Epithelial cell of prostate (primary cell): Measurements from ENCODE around the gene NXPH3.
"Not testable (repeated sequence)": the region's sequence is repeated elsewhere in the genome, so short reads cannot be mapped to it uniquely, and the experiment has no call there.

Experiments
- DNase-seq: peaks from one replicate; pipeline ENCODE4 v3.0.0-alpha.2; 2011; ENCODE audit warnings: low read depth, low spot score
- H3K27ac ChIP-seq: fragments of 450-650 bp; 2 replicates; pipeline ENCODE4 v1.5.1; 2017; ENCODE audit warnings: mild to moderate bottlenecking

The NXPH3 gene

GRCh38 chr17:49575679-49576087 lies at the start of gene NXPH3:
Gene NXPH3, plus strand, starts transcription at chr17:49575871. Its CDS starts 349 bp downstream, at chr17:49576220.
- no peak within 1 kb of the TSS for H3K27ac ChIP-seq
- no peak for DNase-seq

GRCh38 chr17:49527927-49528651 lies 47.6 kb upstream of the NXPH3 start:
- H3K27ac ChIP-seq: no peak overlapping the region
- no peak for DNase-seq

- no peak overlapping the region for H3K27ac ChIP-seq
- DNase-seq: no peak
Measured at GRCh38 chr17:49528966-49529365, 46.7 kb upstream of the NXPH3 start.

DNA sequence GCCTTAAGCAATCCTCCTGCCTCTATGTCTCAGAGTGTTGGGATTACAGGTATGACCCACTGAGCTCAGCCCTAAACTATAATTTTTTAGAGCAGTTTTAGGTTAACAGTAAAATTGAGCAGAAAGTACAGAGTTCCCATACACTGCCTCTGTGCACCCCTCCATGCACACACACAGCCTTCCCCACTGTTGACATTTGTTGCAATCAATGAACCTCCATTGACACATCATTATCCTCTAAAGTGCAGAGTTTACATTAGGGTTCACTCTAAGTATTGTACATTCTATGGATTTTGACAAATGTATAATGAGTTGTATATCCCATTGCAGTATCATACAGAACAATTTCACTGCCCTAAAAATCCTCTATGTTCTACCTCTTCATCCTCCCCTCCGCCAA lies 45.6 kb upstream of the NXPH3 start:
- H3K27ac ChIP-seq: no peak overlapping the region
- no peak for DNase-seq

DNA sequence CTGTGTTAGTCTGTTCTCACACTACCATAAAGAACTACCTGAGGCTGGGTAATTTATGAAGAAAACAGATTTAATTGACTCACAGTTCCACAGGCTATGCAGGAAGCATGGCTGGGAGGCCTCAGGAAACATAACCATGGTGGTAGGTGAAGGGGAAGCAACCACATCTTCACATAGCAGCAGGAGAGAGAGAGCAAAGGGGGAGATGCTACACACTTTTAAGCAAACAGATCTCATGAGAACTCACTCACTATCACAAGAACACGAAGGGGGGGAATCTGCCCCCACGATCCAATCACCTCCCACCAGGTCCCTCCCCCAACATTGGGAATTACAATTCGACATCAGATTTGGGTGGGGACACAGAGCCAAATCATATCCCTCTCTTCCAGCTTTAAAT lies 31.8 kb upstream of the NXPH3 start:
- DNase-seq: no peak
- no peak overlapping the region for H3K27ac ChIP-seq

GRCh38 chr17:49545007-49545660 lies 30.5 kb upstream of the NXPH3 start:
- no peak overlapping the region for H3K27ac ChIP-seq
- DNase-seq: no peak

DNA sequence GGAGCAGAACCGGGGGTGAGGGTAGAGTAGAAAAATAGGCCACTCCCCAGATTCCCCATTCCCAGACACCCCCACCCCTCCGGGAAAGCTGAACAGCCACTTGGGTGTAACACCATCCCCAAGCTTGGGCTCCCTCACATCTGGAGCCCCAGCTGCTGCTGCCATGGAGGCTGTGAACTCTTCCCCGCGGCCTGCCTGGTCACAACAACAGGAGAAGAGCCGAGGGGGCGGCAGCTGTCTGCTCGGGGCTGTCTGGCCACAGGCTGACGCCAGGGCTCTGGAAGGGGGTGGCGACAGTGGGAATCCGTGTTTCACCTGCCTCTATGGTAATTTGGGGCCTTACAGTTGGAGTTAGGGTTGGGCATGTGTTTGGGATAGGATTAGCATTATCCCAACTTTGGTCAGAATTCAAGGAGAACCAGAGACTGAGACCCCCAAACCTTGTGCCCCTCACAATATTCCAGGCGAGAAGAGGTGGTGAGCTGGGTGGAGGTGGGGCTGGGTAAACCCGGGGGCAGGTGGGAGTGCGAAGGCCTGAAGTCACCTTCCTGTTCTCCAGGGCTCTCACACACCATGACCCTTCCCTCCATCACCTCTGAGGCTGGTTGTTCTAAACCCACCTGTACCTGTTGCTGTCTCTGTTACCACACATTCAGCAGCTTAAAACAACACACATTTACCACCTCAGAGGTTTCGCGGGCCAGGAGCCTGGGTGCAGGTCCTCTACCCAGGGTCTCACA lies 29.7 kb upstream of the NXPH3 start:
- no peak overlapping the region for H3K27ac ChIP-seq
- no peak for DNase-seq

DNA sequence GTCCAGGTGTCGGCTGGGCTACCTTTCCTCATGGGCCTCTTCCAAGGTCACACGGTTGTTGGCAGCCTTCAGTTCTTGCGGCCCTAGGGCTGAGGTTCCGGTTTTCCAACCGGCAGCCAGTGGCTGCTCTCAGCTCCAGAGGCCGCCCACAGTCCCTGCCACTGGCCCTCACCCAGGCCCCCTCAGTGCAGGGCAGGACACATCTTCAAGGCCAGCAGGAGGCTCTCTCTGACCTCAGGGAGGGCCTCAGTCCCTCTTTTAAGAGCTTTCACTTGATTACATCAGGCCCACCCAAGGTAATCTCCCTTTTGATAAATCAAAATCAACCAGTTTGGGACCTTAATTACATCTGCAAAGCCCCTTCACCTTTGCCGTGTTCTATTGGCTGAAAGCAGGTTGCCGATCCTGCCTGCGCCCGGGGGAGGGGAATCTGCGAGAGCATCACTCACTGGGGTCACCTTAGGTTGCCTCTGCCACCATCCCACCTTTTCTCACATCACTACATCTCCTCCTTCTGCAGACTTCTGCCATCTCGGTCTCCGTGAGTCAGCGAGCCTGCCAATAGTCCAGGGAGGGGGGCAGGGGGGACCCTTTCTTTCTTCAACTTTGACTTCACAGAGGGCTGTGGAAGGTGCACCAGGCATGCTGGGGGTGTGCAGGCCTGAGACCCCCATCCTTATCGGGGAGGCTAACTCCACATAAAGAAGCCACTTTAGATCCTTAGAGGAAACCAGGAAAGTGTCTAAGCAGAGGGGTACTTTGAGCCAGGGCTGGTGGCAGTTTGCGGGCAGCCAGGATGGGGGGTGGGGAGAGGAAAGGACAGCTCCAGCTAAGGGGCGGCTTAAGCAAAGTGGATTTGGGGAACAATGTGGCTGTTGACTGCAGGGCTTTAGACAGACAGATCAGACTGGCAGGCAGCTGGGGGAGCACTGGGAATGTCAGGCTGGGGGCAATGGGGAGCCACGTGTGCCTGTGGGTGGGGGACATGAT lies 28.8 kb upstream of the NXPH3 start:
- no peak for DNase-seq
- H3K27ac ChIP-seq: no peak overlapping the region

GRCh38 chr17:49547566-49547965 lies 28.1 kb upstream of the NXPH3 start:
- no peak overlapping the region for H3K27ac ChIP-seq
- DNase-seq: no peak

DNA sequence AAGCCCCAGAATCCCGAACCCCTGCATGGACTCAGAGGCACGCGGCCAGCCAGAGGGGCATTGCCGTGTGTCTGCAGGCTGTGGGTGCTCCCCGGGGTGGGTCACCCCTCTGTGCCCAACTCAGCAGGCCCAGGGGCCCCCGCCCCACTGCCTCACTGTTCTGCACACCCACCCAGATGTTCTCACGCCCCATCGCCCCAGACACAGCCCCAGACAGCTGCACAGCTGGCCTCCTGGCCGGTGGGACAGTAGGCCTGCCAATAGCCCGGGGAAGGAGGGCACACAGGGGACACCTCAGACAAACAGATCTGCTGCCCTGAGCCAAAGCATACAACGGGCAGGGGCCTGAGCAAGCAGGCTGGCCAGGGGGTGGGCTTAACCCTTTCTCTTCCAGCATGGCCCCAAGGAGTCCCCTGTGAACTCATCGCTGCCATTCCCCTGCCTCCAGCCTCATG lies 27.6 kb upstream of the NXPH3 start:
- no peak overlapping the region for H3K27ac ChIP-seq

DNA sequence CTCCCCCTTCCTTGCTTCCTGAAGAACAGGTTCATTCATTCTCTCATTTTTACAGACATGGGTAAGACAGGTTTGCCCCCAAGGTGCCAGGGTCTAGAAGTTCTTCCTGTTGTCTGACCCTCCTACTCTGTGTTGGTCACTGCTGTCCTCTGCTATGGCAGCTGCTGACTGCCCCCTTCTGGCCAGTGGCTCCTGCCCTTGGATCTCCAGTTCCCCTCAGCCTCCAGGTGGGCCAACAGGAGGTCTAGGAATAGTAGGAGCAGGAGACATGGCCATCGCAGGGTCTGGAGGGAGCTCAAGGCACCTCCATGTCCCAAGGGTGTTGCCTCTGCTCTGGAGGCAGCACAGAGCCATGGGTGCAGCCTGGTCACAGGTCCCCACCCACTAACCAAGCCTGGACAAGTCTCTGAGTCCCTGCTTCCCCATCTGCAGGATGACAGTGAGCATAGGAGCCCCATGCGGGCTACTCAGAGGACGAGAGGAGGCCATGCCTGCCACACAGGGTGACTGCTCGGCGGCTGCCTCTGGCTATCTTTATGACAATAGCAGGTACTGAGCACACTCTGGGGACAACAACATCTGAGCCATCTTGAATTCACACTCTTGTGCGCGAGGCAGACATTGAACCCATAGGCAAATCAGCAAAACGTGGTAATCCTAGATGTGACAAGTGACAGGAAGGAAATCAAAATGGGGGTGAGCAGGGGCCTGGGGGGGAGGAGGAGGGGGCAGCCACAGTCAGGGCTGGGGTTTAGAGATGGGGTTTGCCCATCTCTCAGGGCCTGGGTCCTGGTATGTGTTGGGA lies 27.0 kb upstream of the NXPH3 start:
- no peak overlapping the region for H3K27ac ChIP-seq
- peak; percentile 10 for DNase-seq

More for the DNA sequence above, 27.6 kb upstream of the NXPH3 start:
- no peak for DNase-seq

- no peak overlapping the region for H3K27ac ChIP-seq
- no peak for DNase-seq
Measured at GRCh38 chr17:49549311-49549605, 26.4 kb upstream of the NXPH3 start.

- DNase-seq: no peak
Measured at GRCh38 chr17:49549691-49550678, 25.7 kb upstream of the NXPH3 start.

DNA sequence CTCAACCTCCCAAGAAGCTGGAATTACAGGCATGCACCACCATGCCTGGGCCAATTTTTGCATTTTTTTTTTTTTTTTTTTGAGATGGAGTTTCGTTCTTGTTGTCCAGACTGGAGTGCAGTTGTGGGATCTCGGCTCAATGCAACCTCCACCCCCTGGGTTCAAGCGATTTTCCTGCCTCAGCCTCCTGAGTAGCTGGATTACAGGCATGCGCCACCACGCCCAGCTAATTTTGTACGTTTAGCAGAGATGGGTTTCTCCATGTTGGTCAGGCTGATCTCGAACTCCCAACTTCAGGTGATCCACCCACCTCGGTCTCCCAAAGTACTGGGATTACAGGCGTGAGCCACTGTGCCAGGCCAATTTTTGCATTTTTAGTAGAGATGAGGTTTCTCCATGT lies 24.9 kb upstream of the NXPH3 start:
- DNase-seq, H3K27ac ChIP-seq: not testable (repeated sequence)

More at GRCh38 chr17:49549691-49550678, 25.7 kb upstream of the NXPH3 start:
- H3K27ac ChIP-seq: no peak overlapping the region

- H3K27ac ChIP-seq: no peak overlapping the region
- no peak for DNase-seq
Measured at GRCh38 chr17:49551221-49552069, 24.2 kb upstream of the NXPH3 start.

GRCh38 chr17:49552070-49552751 lies 23.5 kb upstream of the NXPH3 start:
- DNase-seq: no peak

More at GRCh38 chr17:49552070-49552751, 23.5 kb upstream of the NXPH3 start:
- no peak overlapping the region for H3K27ac ChIP-seq
